ENCODE data around the gene RACGAP1. TPM values are rescaled to one million over a fixed set of nuclear protein-coding genes. Genes with fewer than 3 reads are reported as not detected.

RACGAP1 gene
- total and polyA plus RNA-seq, 2 experiments from 2014 or later, result 19.0 to 52.8 TPM

- DNase-seq (ENCODE audit: low spot score), result no peak
- no peaks in the 10 kb centered on the region for H3K79me2 ChIP-seq (replicated peaks; ENCODE audit: insufficient read depth)
- TF ChIP-seq CREB1 (CRISPR knock-in tag; IDR thresholded peaks at IDR 0.05; ENCODE audit: low read depth), result no peak
- no peak for TF ChIP-seq ZNF331 (CRISPR knock-in tag; IDR thresholded peaks at IDR 0.05; ENCODE audit: low read depth)
- TF ChIP-seq, protein P1, sequence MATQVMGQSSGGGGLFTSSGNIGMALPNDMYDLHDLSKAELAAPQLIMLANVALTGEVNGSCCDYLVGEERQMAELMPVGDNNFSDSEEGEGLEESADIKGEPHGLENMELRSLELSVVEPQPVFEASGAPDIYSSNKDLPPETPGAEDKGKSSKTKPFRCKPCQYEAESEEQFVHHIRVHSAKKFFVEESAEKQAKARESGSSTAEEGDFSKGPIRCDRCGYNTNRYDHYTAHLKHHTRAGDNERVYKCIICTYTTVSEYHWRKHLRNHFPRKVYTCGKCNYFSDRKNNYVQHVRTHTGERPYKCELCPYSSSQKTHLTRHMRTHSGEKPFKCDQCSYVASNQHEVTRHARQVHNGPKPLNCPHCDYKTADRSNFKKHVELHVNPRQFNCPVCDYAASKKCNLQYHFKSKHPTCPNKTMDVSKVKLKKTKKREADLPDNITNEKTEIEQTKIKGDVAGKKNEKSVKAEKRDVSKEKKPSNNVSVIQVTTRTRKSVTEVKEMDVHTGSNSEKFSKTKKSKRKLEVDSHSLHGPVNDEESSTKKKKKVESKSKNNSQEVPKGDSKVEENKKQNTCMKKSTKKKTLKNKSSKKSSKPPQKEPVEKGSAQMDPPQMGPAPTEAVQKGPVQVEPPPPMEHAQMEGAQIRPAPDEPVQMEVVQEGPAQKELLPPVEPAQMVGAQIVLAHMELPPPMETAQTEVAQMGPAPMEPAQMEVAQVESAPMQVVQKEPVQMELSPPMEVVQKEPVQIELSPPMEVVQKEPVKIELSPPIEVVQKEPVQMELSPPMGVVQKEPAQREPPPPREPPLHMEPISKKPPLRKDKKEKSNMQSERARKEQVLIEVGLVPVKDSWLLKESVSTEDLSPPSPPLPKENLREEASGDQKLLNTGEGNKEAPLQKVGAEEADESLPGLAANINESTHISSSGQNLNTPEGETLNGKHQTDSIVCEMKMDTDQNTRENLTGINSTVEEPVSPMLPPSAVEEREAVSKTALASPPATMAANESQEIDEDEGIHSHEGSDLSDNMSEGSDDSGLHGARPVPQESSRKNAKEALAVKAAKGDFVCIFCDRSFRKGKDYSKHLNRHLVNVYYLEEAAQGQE (IDR thresholded peaks at IDR 0.05; ENCODE audit: unreplicated experiment), result no peak
- TF ChIP-seq EZH2phosphoT487 (IDR thresholded peaks at IDR 0.05; ENCODE audit: unreplicated experiment), result no peak
- no peak for TF ChIP-seq NANOG (IDR thresholded peaks at IDR 0.05; ENCODE audit: borderline replicate concordance)
- TF ChIP-seq, protein P2, sequence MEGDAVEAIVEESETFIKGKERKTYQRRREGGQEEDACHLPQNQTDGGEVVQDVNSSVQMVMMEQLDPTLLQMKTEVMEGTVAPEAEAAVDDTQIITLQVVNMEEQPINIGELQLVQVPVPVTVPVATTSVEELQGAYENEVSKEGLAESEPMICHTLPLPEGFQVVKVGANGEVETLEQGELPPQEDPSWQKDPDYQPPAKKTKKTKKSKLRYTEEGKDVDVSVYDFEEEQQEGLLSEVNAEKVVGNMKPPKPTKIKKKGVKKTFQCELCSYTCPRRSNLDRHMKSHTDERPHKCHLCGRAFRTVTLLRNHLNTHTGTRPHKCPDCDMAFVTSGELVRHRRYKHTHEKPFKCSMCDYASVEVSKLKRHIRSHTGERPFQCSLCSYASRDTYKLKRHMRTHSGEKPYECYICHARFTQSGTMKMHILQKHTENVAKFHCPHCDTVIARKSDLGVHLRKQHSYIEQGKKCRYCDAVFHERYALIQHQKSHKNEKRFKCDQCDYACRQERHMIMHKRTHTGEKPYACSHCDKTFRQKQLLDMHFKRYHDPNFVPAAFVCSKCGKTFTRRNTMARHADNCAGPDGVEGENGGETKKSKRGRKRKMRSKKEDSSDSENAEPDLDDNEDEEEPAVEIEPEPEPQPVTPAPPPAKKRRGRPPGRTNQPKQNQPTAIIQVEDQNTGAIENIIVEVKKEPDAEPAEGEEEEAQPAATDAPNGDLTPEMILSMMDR (conservative IDR thresholded peaks at IDR 0.05; ENCODE audit: low read depth in 2 of 2), result no peak
- TF ChIP-seq, protein P3, sequence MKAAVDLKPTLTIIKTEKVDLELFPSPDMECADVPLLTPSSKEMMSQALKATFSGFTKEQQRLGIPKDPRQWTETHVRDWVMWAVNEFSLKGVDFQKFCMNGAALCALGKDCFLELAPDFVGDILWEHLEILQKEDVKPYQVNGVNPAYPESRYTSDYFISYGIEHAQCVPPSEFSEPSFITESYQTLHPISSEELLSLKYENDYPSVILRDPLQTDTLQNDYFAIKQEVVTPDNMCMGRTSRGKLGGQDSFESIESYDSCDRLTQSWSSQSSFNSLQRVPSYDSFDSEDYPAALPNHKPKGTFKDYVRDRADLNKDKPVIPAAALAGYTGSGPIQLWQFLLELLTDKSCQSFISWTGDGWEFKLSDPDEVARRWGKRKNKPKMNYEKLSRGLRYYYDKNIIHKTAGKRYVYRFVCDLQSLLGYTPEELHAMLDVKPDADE (IDR thresholded peaks at IDR 0.05), result no peak
- no peak for TF ChIP-seq ZNF114 (CRISPR knock-in tag; IDR thresholded peaks at IDR 0.05)
- TF ChIP-seq JUNB (IDR thresholded peaks at IDR 0.05; ENCODE audit: unreplicated experiment), result no peak
- TF ChIP-seq POLR2AphosphoS5 (IDR thresholded peaks at IDR 0.05; ENCODE audit: low read depth), result no peak
- TF ChIP-seq STAT1 (IDR thresholded peaks at IDR 0.05; ENCODE audit: unreplicated experiment), result no peak
Observed at GRCh38 chr12:50058743-50059312, 33.5 kb upstream of the RACGAP1 start.

More at GRCh38 chr12:50058743-50059312, 33.5 kb upstream of the RACGAP1 start:
- no peak overlapping the region for H3K4me3 ChIP-seq
- no peaks in the 10 kb centered on the region for H3K36me3 ChIP-seq (ENCODE audit: insufficient read depth)
- peaks cover 50% of the 10 kb centered on the region for H3K27me3 Mint-ChIP-seq (ENCODE audit: insufficient read depth, low read depth, poor library complexity)
- H3K36me3 Mint-ChIP-seq (ENCODE audit: low read depth), result no peaks in the 10 kb centered on the region; the same call in 2 of the 3 replicates
- H3K4me2 ChIP-seq, result no peak overlapping the region
- peaks cover 9% of the 10 kb centered on the region for H3F3A ChIP-seq (replicated peaks; ENCODE audit: low read depth)
- peak overlapping the region; percentile 62; the same call in 2 of the 3 replicates for H3K4me3 Mint-ChIP-seq
- no peak overlapping the region for H3K27ac ChIP-seq (ENCODE audit: low read depth)
- H3K4me1 Mint-ChIP-seq, result peaks cover 28% of the 10 kb centered on the region
- H3K27ac Mint-ChIP-seq, result no peak overlapping the region
- peaks cover 83% of the 10 kb centered on the region for H3K27me3 ChIP-seq (ENCODE audit: insufficient read depth)
- no peak overlapping the region for H2AFZ ChIP-seq
- peaks cover 9% of the 10 kb centered on the region for H3K4me1 ChIP-seq (ENCODE audit: insufficient read depth)
- no peaks in the 10 kb centered on the region; the same call in 1 of the 3 replicates for H3K9me3 Mint-ChIP-seq
- no peaks in the 10 kb centered on the region for H4K20me1 ChIP-seq (replicated peaks; ENCODE audit: insufficient read depth)
- H3K9me2 ChIP-seq (ENCODE audit: insufficient read depth), result no peaks in the 10 kb centered on the region
- no peak for ATAC-seq

All from GM23338 (cell line).